Psoas muscle (tissue), 8 donors: Measurements from ENCODE around the gene DENND1A. TPM values are rescaled to one million over a fixed set of nuclear protein-coding genes. Genes with fewer than 3 reads are reported as not detected.

Experiments
- ATAC-seq, 4 donors: fragments of 200-7000 bp; cut with Tn5 transposase; one replicate each; pipeline ENCODE4 v1.9.1; 2020; ENCODE audit warnings: moderate library complexity in 3 of 4, mild to moderate bottlenecking in 2 of 4
- DNase-seq, 2 donors: peaks; one replicate each; pipeline ENCODE4 v3.0.0-alpha.2; 2020
- H3K27ac ChIP-seq: fragments of 200-600 bp; one replicate; pipeline ENCODE4 v1.8.0; 2022
- H3K27me3 ChIP-seq, 3 donors: fragments of 200-600 bp in 1 of 3; one replicate each; pipeline versions ENCODE4 v1.6.1 to v1.8.0; 2013 to 2022; ENCODE audit warnings: low read length in 2 of 3, mild to moderate bottlenecking in 2 of 3, moderate library complexity in 1 of 3; ENCODE audit not compliant: insufficient read depth in 3 of 3
- H3K36me3 ChIP-seq, 2 donors: fragments of 200-600 bp in 1 of 2; one replicate each; pipeline versions ENCODE4 v1.6.1 to v1.8.0; 2013 to 2022; ENCODE audit warnings: low read depth in 1 of 2, mild to moderate bottlenecking in 1 of 2, moderate library complexity in 1 of 2; ENCODE audit not compliant: insufficient read depth in 1 of 2
- H3K4me1 ChIP-seq: fragments of 200-600 bp; one replicate; pipeline ENCODE4 v1.8.0; 2022
- H3K4me3 ChIP-seq: fragments of 200-600 bp; one replicate; pipeline ENCODE4 v1.8.0; 2022; ENCODE audit warnings: mild to moderate bottlenecking
- H3K9me3 ChIP-seq: fragments of 200-600 bp; one replicate; pipeline ENCODE4 v1.8.0; 2022
- WGBS, 3 donors: extraction: QIAGEN DNeasy Blood & Tissue Kit; methylation state at CpG; one replicate each; pipeline versions ENCODE4 v1.1.6 to v1.1.7; 2013; 5-methylcytosine and 5-hydroxymethylcytosine counted together
- intact Hi-C, 2 donors: fragments of 100-400 bp; cut with DNase I; formaldehyde crosslinking; loops; one replicate each; pipeline versions ENCODE4 v1.11.0 to v1.14.2; 2022
- polyA plus RNA-seq, 3 donors: library from polyadenylated mRNA; stranded (reverse); fragments of 200-250 nt; gene quantifications; one replicate each; pipeline ENCODE4 v1.2.3, GENCODE V29; 2013
- total RNA-seq, 4 donors: library from RNA; stranded (reverse); fragmentation: NEBNext Ultra II Directional in 2 of 4; extraction: Animal tissue kit (Norgen Biotek cat#: 25700) in 2 of 4; gene quantifications; one replicate each; pipeline versions ENCODE4 v1.2.1 to v1.2.4, GENCODE V29; 2021 to 2023
- TF ChIP-seq, protein P1 (sequence below): fragments of 200-600 bp; IDR thresholded peaks from one replicate; pipeline ENCODE4 v1.8.0; 2022; ENCODE audit warnings: antibody characterized with exemption
- donor health status: healthy with polysubstance abuse.
- donor health status: DM: no; HTN: no; CAD: no; lungs with moderate emphysema.
- donor health status: Bipolar disorder and iron deficiency.
- donor health status: healthy.
- donor health status: DM: yes; HTN: yes; CAD: no.
- donor health status: DM: no; HTN: no; CAD: no.
- donor health status: DM: no; HTN: no; CAD: no.
- donor health status: DM: yes; HTN: yes; CAD: no.

Gene DENND1A
- total and polyA plus RNA-seq, 7 donors, result 6.1 to 17.3 (median 13.9) TPM

DNA sequence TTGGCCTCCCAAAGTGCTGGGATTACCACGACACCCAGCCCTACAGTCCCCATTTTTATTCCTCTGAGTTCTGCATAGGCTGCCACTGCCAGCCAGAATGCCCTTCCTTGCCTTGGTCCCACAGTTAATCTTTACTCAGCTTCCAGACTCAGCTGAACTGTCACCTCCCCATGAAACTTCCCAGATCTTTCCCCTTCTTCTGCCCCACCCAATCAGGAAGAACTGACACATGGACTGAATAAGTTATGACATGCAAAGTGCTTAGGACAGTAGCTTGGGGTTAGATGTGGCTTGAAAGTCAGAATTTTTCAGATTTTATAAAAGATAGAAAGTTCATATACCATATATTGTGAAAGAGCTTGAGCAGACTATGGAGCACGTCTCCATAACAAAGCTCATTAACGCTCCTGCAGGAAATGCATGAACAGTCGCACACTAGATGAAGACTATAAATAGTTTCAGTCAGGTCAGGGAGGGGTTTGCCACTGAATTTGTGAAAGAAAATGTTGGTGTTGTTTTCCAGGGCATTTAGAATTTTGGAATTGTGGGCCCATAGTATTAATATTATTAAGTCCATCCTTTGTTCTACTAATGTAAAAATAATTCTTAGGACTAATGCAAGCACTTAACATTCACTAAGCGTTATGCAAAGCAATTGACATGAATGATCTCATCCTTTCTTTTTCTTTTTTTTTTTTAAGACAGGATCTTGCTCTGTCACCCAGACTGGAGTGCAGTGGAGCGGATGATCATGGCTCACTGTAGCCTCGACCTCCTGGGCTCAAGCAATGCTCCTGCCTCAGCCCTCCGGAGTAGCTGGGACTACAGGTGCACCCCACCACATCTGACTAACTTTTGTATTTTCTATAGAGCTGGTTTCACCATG lies 36.1 kb upstream of the DENND1A start:
- Histone ChIP-seq H3K36me3 (no peaks in the 10 kb centered on the region), H3K27ac (no peak overlapping the region), H3K4me3 (no peak overlapping the region), H3K27me3 (peaks cover 0 to 36% (median 0%) of the 10 kb centered on the region in 3 donors), H3K9me3 (no peaks in the 10 kb centered on the region), H3K4me1 (no peaks in the 10 kb centered on the region)
- TF ChIP-seq, protein P1, sequence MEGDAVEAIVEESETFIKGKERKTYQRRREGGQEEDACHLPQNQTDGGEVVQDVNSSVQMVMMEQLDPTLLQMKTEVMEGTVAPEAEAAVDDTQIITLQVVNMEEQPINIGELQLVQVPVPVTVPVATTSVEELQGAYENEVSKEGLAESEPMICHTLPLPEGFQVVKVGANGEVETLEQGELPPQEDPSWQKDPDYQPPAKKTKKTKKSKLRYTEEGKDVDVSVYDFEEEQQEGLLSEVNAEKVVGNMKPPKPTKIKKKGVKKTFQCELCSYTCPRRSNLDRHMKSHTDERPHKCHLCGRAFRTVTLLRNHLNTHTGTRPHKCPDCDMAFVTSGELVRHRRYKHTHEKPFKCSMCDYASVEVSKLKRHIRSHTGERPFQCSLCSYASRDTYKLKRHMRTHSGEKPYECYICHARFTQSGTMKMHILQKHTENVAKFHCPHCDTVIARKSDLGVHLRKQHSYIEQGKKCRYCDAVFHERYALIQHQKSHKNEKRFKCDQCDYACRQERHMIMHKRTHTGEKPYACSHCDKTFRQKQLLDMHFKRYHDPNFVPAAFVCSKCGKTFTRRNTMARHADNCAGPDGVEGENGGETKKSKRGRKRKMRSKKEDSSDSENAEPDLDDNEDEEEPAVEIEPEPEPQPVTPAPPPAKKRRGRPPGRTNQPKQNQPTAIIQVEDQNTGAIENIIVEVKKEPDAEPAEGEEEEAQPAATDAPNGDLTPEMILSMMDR, result no peak
- 59 to 65% (median 63%) methylated on average over 8 of the region's 8 CpGs for WGBS, 3 donors
- DNase-seq (no peak), ATAC-seq (no peak)
- intact Hi-C loops, result no loop called here

DNA sequence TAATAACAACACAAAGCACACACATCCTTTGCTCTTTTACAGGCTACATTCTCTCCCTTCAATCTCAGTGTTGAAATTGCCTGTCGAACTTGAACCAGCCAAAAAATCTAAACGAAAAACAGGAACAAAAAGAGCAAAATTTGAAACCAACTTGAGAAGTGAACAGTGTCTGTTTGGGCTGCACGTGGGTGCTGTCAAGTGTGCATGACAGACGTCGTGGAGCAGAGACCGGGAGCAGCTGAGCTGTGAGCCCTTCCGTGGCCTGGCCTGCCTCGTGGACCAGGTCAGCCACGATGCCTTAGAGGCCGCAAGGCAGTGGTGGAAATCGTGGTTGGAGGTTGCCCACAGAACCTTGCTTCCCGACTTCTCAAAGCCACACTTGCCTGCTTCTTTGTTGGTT lies 34.8 kb upstream of the DENND1A start:
- H3K4me1 ChIP-seq, result no peaks in the 10 kb centered on the region
- TF ChIP-seq, protein P1, result no peak
- H3K27me3 ChIP-seq, result peaks cover 0 to 32% (median 0%) of the 10 kb centered on the region in 3 donors
- intact Hi-C loops, result no loop called here
- 64 to 68% (median 65%) methylated on average over 12 of the region's 12 CpGs for WGBS, 3 donors
- DNase-seq, result no peak
- H3K36me3 ChIP-seq, result no peaks in the 10 kb centered on the region
- ATAC-seq, result no peak
- H3K27ac ChIP-seq, result no peak overlapping the region
- H3K4me3 ChIP-seq, result no peak overlapping the region
- H3K9me3 ChIP-seq, result no peaks in the 10 kb centered on the region

DNA sequence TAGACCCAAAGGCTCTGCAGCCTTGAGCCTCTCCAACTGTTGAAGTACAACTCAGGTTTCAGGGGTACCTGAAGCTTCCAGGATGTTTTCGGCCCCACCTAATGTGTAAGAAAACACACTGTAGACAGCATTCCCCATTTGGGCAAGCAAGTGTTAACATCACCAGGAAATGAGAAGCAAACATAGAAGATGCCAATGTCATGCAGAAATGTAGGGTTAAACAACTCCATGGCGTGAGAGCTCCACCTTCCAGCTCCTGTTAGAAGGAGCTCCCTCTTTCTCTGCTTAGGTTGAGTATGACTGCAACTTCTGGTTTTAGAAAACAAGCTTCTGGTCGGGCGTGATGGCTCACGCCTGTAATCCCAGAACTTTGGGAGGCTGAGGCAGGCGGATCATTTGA lies 31.0 kb upstream of the DENND1A start:
- intact Hi-C loops, result no loop called here
- TF ChIP-seq, protein P1, result no peak

DNA sequence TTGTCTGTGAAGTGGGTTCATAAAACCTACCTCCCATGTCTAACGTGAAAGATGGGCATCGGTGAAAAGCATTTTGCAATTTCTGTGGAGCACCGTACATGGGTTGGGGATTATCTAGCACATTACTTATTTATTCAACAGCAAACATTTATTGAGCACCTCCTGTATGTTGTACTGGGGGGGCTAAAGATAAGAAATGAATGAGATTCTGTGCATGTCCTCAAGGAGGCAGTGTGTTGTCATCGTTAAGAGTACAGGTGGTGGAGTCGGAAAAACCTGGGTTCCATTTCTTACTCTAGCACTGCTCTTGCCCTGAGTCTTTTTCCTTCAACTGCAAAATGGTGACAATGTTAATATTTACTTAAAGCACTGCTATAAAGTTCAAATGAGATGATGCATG lies 30.4 kb upstream of the DENND1A start:
- intact Hi-C loops, result no loop called here
- no peak overlapping the region for H3K27ac ChIP-seq
- H3K27me3 ChIP-seq, result peaks cover 0 to 13% (median 0%) of the 10 kb centered on the region in 3 donors
- H3K9me3 ChIP-seq, result no peaks in the 10 kb centered on the region
- no peaks in the 10 kb centered on the region for H3K36me3 ChIP-seq
- H3K4me3 ChIP-seq, result no peak overlapping the region
- no peaks in the 10 kb centered on the region for H3K4me1 ChIP-seq
- DNase-seq, result no peak
- no peak for ATAC-seq
- WGBS, 3 donors, result 84 to 88% (median 85%) methylated on average over 5 of the region's 5 CpGs
- TF ChIP-seq, protein P1, result no peak

More for the DNA sequence above, 31.0 kb upstream of the DENND1A start:
- DNase-seq (no peak), ATAC-seq (no peak)
- Histone ChIP-seq H3K27me3 (peaks cover 0 to 18% (median 0%) of the 10 kb centered on the region in 3 donors), H3K36me3 (no peaks in the 10 kb centered on the region), H3K4me3 (no peak overlapping the region), H3K9me3 (no peaks in the 10 kb centered on the region), H3K27ac (no peak overlapping the region), H3K4me1 (no peaks in the 10 kb centered on the region)
- 31 to 48% (median 38%) methylated on average over 6 of the region's 6 CpGs for WGBS, 3 donors
